HG03159 (cell line): ENCODE data around the gene HSPA5.
"Not testable (repeated sequence)": the region's sequence is repeated elsewhere in the genome, so short reads cannot be mapped to it uniquely, and the experiment has no call there.

Source experiments
- ATAC-seq: cut with Tn5 transposase; IDR thresholded peaks from one replicate; pipeline ENCODE4 v1.9.1; 2021; ENCODE audit warnings: mild to moderate bottlenecking, moderate library complexity; ENCODE audit not compliant: unreplicated experiment

The HSPA5 gene

DNA sequence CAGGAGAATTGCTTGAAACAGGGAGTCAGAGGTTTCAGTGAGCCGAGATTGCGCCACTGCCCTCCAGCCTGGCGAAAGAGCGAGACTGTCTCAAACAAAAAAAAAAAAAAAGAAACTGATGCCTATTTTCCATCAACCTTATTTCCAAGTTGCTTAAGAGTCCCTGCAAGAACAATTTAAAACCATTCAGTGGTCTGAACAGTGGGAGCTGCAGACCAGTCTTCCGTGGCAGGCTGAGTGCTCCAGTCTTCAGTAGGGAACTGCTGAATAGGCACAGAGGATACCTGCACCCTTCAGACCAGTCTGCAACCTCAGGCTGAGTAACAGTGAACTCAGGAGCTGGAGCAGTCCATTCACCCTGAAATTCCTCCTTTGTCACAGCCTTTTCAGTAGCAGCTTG lies 46.7 kb downstream of the HSPA5 start:
- ATAC-seq, result not testable (repeated sequence)

DNA sequence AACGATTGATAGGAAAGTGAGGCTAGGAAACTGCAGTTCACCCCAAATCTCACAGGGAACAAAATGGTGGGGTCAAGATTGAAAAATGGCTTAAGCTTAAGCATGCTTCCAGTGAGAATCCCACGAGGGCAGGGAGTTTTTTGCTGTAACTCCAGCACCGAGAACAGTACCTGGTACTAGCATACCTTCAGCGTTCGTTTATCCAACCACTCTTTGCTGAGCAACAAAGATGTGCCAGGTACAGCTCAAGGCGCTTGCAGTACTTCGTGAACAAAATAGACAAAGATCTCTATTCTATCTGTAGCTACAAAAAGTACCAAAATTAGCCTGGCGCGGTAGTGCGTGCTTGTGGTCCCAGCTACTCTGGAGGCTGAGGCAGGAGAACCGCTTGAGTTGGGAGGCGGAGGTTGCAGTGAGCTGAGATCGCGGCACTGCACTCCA lies 50.8 kb downstream of the HSPA5 start:
- ATAC-seq, result no peak

DNA sequence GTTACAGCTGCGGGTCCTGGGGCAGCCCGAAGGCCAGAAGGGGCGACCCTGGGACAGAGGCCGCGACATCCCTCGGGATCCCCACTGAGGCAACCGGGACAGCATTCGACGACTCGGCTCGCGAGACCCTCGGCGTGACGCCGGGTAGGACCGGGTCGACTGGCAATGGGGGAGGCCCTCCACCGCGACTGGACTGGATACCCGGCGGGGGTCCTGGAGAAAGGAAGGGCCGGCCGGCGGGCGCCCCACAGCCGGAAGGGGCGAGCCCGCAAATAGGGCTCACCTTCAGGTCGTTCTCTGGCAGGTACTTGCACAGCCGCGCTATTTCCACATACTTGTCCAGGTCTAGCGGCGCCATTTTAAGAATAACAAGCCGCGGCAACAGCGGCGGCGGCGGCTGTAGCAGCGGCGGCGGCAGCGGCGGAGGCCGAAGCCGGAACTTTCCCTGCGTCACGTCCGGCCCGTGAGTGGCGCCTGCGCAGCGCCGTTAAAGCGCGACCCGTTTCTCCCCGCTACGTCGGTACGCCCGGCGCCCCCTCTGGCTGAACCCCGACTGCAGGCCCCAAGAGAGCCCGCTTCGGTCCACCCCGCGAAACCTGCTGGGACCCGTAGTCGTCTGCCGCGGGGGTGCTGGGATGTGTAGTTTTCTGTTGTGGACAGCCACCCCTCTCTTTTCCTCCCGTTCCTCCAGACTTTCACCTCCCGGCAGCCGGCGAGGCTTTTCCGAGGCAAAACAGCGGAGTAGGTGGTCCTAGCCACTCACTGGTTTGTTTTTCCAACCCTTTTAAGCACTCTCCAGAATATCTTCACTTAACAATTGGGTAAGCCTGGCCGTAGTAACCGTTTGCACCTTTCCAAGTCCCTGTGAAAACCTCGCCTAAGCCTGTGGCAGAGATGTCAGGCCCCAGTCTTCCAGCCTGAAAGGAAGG lies 51.5 kb downstream of the HSPA5 start, which contains the start of gene PPP6C:
Gene PPP6C, minus strand, starts transcription at position 443 of the 929 bp plus-strand sequence. Its CDS starts 85 bp downstream, at position 358.
- peak; percentile 95 for ATAC-seq

DNA sequence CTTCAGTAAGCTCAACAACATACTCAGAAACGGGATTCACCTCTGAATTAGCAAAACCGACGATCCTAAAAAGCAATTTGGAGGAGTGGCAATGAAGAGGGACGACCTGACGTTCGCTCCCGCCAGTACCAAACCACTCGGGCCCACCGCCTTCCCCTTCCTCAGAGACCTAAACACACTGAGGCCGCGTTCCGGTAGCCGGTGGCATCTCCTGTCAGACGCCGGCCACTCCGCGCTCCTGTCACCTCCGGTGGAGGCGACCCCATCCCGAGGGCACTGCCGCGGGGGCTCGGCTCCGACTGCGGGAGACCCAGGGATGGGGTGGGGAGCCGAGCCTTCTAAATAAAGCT lies 52.2 kb downstream of the HSPA5 start:
- peak; percentile 22 for ATAC-seq
